Activated CD8-positive, alpha-beta T cell treated with anti-CD3 and anti-CD28 coated beads for 36 hours (primary cell): ENCODE data around the gene EIF3J. TPM values are rescaled to one million over a fixed set of nuclear protein-coding genes. Genes with fewer than 3 reads are reported as not detected.
A peak's percentile ranks its signal among the peaks of the same experiment; 100 is the strongest.

Experiments used
- ATAC-seq: fragments of 200-7000 bp; cut with Tn5 transposase; one replicate; pipeline ENCODE4 v1.10.0; 2021; ENCODE audit warnings: mild to moderate bottlenecking, moderate library complexity
- CTCF ChIA-PET: fragments of 350-600 bp; sonication (Branson Sonifier 250); formaldehyde crosslinking; loops from one replicate; lab custom pipeline; 2021; ENCODE audit warnings: antibody characterized with exemption; lab: Charles Lee
- POLR2A ChIA-PET: fragments of 350-600 bp; sonication (Branson Sonifier 250); formaldehyde crosslinking; loops from one replicate; lab custom pipeline; 2021; ENCODE audit warnings: antibody characterized with exemption; lab: Charles Lee
- DNase-seq: peaks from one replicate; pipeline ENCODE4 v3.0.0-alpha.2; 2020
- H3K27ac Mint-ChIP-seq: one replicate; pipeline ENCODE4 v1.8.0; 2021; ENCODE audit warnings: mild to moderate bottlenecking, mixed read lengths
- H3K27me3 Mint-ChIP-seq: one replicate; pipeline ENCODE4 v1.8.0; 2021; ENCODE audit warnings: mixed read lengths
- H3K36me3 Mint-ChIP-seq: one replicate; pipeline ENCODE4 v1.8.0; 2021; ENCODE audit warnings: low read depth, mixed read lengths
- H3K4me1 Mint-ChIP-seq: one replicate; pipeline ENCODE4 v1.8.0; 2021; ENCODE audit warnings: low read depth, mixed read lengths
- H3K4me3 Mint-ChIP-seq: one replicate; pipeline ENCODE4 v1.8.0; 2021; ENCODE audit warnings: mild to moderate bottlenecking, moderate library complexity, mixed read lengths
- H3K9me3 Mint-ChIP-seq: one replicate; pipeline ENCODE4 v1.8.0; 2021; ENCODE audit warnings: mixed read lengths
- intact Hi-C: fragments of 100-400 bp; cut with micrococcal nuclease; formaldehyde crosslinking; loops from one replicate; pipeline ENCODE4 v1.10.0; 2022
- total RNA-seq, 2 experiments: library from RNA; stranded (reverse); gene quantifications; one replicate each; pipeline ENCODE4 v1.2.3, GENCODE V29; 2021
- TF ChIP-seq, protein P1 (sequence below): fragments of 200-600 bp; IDR thresholded peaks from one replicate; pipeline ENCODE4 v1.8.0; 2022; ENCODE audit warnings: antibody characterized with exemption, mild to moderate bottlenecking

EIF3J gene
- total RNA-seq, 2 experiments from 2014 or later: 109 to 112 TPM

GRCh38 chr15:44591326-44591725, 54.4 kb downstream of the EIF3J start:
- Mint-ChIP-seq H3K36me3 (peaks cover 34% of the 10 kb centered on the region), H3K4me3 (no peak overlapping the region), H3K27me3 (no peaks in the 10 kb centered on the region), H3K27ac (no peak overlapping the region), H3K4me1 (peaks cover 12% of the 10 kb centered on the region), H3K9me3 (no peaks in the 10 kb centered on the region)
- intact Hi-C loops: loop anchor here (5.0 kb wide), 1 partner anchor 146 kb away; the partner anchor contains the start of gene TRIM69
- TF ChIP-seq, protein P1, sequence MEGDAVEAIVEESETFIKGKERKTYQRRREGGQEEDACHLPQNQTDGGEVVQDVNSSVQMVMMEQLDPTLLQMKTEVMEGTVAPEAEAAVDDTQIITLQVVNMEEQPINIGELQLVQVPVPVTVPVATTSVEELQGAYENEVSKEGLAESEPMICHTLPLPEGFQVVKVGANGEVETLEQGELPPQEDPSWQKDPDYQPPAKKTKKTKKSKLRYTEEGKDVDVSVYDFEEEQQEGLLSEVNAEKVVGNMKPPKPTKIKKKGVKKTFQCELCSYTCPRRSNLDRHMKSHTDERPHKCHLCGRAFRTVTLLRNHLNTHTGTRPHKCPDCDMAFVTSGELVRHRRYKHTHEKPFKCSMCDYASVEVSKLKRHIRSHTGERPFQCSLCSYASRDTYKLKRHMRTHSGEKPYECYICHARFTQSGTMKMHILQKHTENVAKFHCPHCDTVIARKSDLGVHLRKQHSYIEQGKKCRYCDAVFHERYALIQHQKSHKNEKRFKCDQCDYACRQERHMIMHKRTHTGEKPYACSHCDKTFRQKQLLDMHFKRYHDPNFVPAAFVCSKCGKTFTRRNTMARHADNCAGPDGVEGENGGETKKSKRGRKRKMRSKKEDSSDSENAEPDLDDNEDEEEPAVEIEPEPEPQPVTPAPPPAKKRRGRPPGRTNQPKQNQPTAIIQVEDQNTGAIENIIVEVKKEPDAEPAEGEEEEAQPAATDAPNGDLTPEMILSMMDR: no peak
- POLR2A ChIA-PET: no interaction called here
- DNase-seq: no peak
- CTCF ChIA-PET: interaction anchor here (3.0 to 11.9 kb wide), 3 partner anchors 12 to 145 kb away, joined by 12 to 110 read pairs (median 63); partner anchors contain the start of genes SPG11 and TRIM69
- no peak for ATAC-seq

- Mint-ChIP-seq H3K36me3 (peaks cover 31% of the 10 kb centered on the region), H3K9me3 (no peaks in the 10 kb centered on the region), H3K4me3 (no peak overlapping the region), H3K27ac (peak overlapping the region; percentile 32), H3K27me3 (no peaks in the 10 kb centered on the region), H3K4me1 (peaks cover 27% of the 10 kb centered on the region)
- peak; percentile 21 for DNase-seq
- peak; percentile 73 for ATAC-seq
- intact Hi-C loops: loop anchor here (5.0 kb wide), 1 partner anchor 144 kb away; the partner anchor contains the start of gene TRIM69
- TF ChIP-seq, protein P1: peak; percentile 68
- POLR2A ChIA-PET: interaction anchor here (1.1 kb wide), 1 partner anchor 127 kb away, joined by 3 read pairs; no protein-coding TSS in a partner anchor
- CTCF ChIA-PET: interaction anchor here (0.7 to 11.9 kb wide), 12 partner anchors 9 to 206 kb away, joined by 3 to 110 read pairs (median 4); partner anchors contain the start of genes SPG11 and TRIM69
These were observed 56.2 kb downstream of the EIF3J start for GRCh38 chr15:44593042-44593736.

DNA sequence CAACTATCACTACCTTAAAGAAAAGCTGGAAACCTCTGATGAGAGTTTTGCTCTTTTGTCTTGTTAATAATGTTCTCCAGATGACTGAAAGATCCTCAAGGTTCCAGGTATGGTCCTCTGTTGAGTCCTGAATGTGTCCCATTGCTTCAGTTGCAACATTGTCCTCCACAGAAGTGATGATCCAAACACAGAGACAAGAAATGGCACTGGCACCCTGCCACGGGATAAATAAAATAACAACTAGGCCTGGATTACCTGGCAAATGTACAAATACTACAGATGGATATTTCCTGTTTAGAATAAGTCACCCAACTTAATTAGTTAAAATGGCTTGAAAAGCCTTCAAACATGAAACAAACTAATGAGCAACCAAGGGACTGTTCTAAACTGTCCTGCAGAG, 58.3 kb downstream of the EIF3J start:
- POLR2A ChIA-PET: no interaction called here

GRCh38 chr15:44595656-44596510, 58.9 kb downstream of the EIF3J start:
- Mint-ChIP-seq H3K27ac (peak overlapping the region; percentile 67), H3K27me3 (no peaks in the 10 kb centered on the region), H3K36me3 (peaks cover 34% of the 10 kb centered on the region), H3K4me3 (no peak overlapping the region), H3K9me3 (no peaks in the 10 kb centered on the region), H3K4me1 (peaks cover 36% of the 10 kb centered on the region)
- DNase-seq: no peak
- peak; percentile 62 for ATAC-seq
- TF ChIP-seq, protein P1: no peak
- POLR2A ChIA-PET: interaction anchor here (0.6 to 1.9 kb wide), 7 partner anchors 8 to 301 kb away, joined by 3 to 4 read pairs (median 3); partner anchors contain the start of gene TRIM69
- intact Hi-C loops: no loop called here
- CTCF ChIA-PET: interaction anchor here (0.6 to 2.1 kb wide), 9 partner anchors 12 to 520 kb away, joined by 3 to 9 read pairs (median 4); partner anchors contain the start of genes SPG11 and TRIM69

More for the DNA sequence above, 58.3 kb downstream of the EIF3J start:
- Mint-ChIP-seq H3K36me3 (peaks cover 35% of the 10 kb centered on the region), H3K27ac (peak overlapping the region; percentile 67), H3K4me3 (no peak overlapping the region), H3K9me3 (no peaks in the 10 kb centered on the region), H3K27me3 (no peaks in the 10 kb centered on the region), H3K4me1 (peaks cover 36% of the 10 kb centered on the region)
- CTCF ChIA-PET: interaction anchor here (0.6 to 1.1 kb wide), 4 partner anchors 16 to 520 kb away, joined by 3 read pairs; partner anchors contain the start of gene TRIM69
- intact Hi-C loops: no loop called here
- TF ChIP-seq, protein P1: no peak
- ATAC-seq (no peak), DNase-seq (no peak)
